NT2/D1 (cell line): Measurements from ENCODE around the gene BCL2L11.
"Not testable (repeated sequence)": the region's sequence is repeated elsewhere in the genome, so short reads cannot be mapped to it uniquely, and the experiment has no call there.

ENCODE experiments used
- YY1 ChIP-seq: IDR thresholded peaks from 2 replicates; pipeline ENCODE4 v1.6.1; 2011; ENCODE audit not compliant: insufficient read length, insufficient read depth
- ZNF274 ChIP-seq: IDR thresholded peaks from 2 replicates; pipeline ENCODE4 v1.6.1; 2011; ENCODE audit warnings: mild to moderate bottlenecking, low read depth, low read length

GRCh38 chr2:111082659-111083058, 38.1 kb upstream of the BCL2L11 start:
- TF ChIP-seq YY1, ZNF274: not testable (repeated sequence)
